GM23248 (cell line): Measurements from ENCODE around the gene VPS51.

ENCODE experiments used
- EZH2 ChIP-seq: fragments of 200-600 bp; sonication (generic); IDR thresholded peaks from 2 replicates; pipeline ENCODE4 v1.6.1; 2018; ENCODE audit warnings: antibody characterized with exemption, mild to moderate bottlenecking; ENCODE audit not compliant: insufficient read depth, poor library complexity, severe bottlenecking
- EZH2phosphoT487 ChIP-seq: fragments of 200-600 bp; sonication (generic); IDR thresholded peaks from 2 replicates; pipeline ENCODE4 v1.6.1; 2018; ENCODE audit warnings: antibody characterized with exemption, moderate library complexity, mild to moderate bottlenecking, low read depth; ENCODE audit not compliant: insufficient read depth

GRCh38 chr11:65095974-65096806, at the start of gene VPS51:
- TF ChIP-seq EZH2 = no peak
- TF ChIP-seq EZH2phosphoT487 = no peak
